ENCODE data around the gene IFI16.

Gene IFI16

GRCh38 chr1:159079525-159079924 lies 69.8 kb downstream of the IFI16 start:
- no peak for DNase-seq (ENCODE audit: low read depth, low spot score)
- no peak overlapping the region for H3K4me3 ChIP-seq (ENCODE audit: low read depth, low read length)
- no peak for TF ChIP-seq CTCF (IDR thresholded peaks at IDR 0.05; ENCODE audit: low read depth, low read length)
- in situ Hi-C loops (cut with HindIII; ENCODE audit: low sequenced_read_pairs): no loop called here

- TF ChIP-seq CTCF (IDR thresholded peaks at IDR 0.05; ENCODE audit: low read depth, low read length): no peak
- DNase-seq (ENCODE audit: low read depth, low spot score): no peak
- no peak overlapping the region for H3K4me3 ChIP-seq (ENCODE audit: low read depth, low read length)
- in situ Hi-C loops (cut with HindIII; ENCODE audit: low sequenced_read_pairs): no loop called here
Measured at GRCh38 chr1:159081626-159082025, 71.9 kb downstream of the IFI16 start.

- in situ Hi-C loops (cut with HindIII; ENCODE audit: low sequenced_read_pairs): no loop called here
- DNase-seq (ENCODE audit: low read depth, low spot score): no peak
- H3K4me3 ChIP-seq (ENCODE audit: low read depth, low read length): no peak overlapping the region
- no peak for TF ChIP-seq CTCF (IDR thresholded peaks at IDR 0.05; ENCODE audit: low read depth, low read length)
Measured at GRCh38 chr1:159083013-159083412, 73.3 kb downstream of the IFI16 start.

- in situ Hi-C loops (cut with HindIII; ENCODE audit: low sequenced_read_pairs): no loop called here
- H3K4me3 ChIP-seq (ENCODE audit: low read depth, low read length): no peak overlapping the region
- DNase-seq (ENCODE audit: low read depth, low spot score): no peak
- no peak for TF ChIP-seq CTCF (IDR thresholded peaks at IDR 0.05; ENCODE audit: low read depth, low read length)
Measured at GRCh38 chr1:159084152-159084551, 74.4 kb downstream of the IFI16 start.

- no peak for DNase-seq (ENCODE audit: low read depth, low spot score)
- in situ Hi-C loops (cut with HindIII; ENCODE audit: low sequenced_read_pairs): no loop called here
- no peak for TF ChIP-seq CTCF (IDR thresholded peaks at IDR 0.05; ENCODE audit: low read depth, low read length)
- H3K4me3 ChIP-seq (ENCODE audit: low read depth, low read length): no peak overlapping the region
Measured at GRCh38 chr1:159084867-159085266, 75.2 kb downstream of the IFI16 start.

GRCh38 chr1:159088050-159088449 lies 78.3 kb downstream of the IFI16 start:
- TF ChIP-seq CTCF (IDR thresholded peaks at IDR 0.05; ENCODE audit: low read depth, low read length): no peak
- in situ Hi-C loops (cut with HindIII; ENCODE audit: low sequenced_read_pairs): no loop called here
- DNase-seq (ENCODE audit: low read depth, low spot score): peak; percentile 66
- H3K4me3 ChIP-seq (ENCODE audit: low read depth, low read length): no peak overlapping the region

Measured in astrocyte of the spinal cord (primary cell).